ENCODE results near the gene TMPRSS13.
"Not testable (repeated sequence)": the region's sequence is repeated elsewhere in the genome, so short reads cannot be mapped to it uniquely, and the experiment has no call there.

The TMPRSS13 gene

GRCh38 chr11:117929916-117930570 is 841 bp upstream of the TMPRSS13 start:
- DNase-seq, result no peak

- no peak for DNase-seq
These were observed 608 bp downstream of the TMPRSS13 start for GRCh38 chr11:117928446-117929141.

GRCh38 chr11:117927926-117928325 is 1.3 kb downstream of the TMPRSS13 start:
- DNase-seq, result no peak

GRCh38 chr11:117926166-117926565 is 3.0 kb downstream of the TMPRSS13 start:
- not testable (repeated sequence) for DNase-seq

GRCh38 chr11:117925198-117925925 is 3.8 kb downstream of the TMPRSS13 start:
- no peak for DNase-seq

- DNase-seq, result no peak
These were observed 4.5 kb downstream of the TMPRSS13 start for GRCh38 chr11:117924631-117925170.

- no peak for DNase-seq
These were observed 5.4 kb downstream of the TMPRSS13 start for GRCh38 chr11:117923773-117924172.

- DNase-seq, result no peak
These were observed 5.9 kb downstream of the TMPRSS13 start for GRCh38 chr11:117923275-117923674.

- DNase-seq, result no peak
These were observed 7.3 kb downstream of the TMPRSS13 start for GRCh38 chr11:117921893-117922292.

- DNase-seq, result no peak
These were observed 7.7 kb downstream of the TMPRSS13 start for GRCh38 chr11:117921456-117921855.

GRCh38 chr11:117919781-117920221 is 9.4 kb downstream of the TMPRSS13 start:
- DNase-seq, result no peak

GRCh38 chr11:117919341-117919740 is 9.9 kb downstream of the TMPRSS13 start:
- DNase-seq, result no peak

- DNase-seq, result no peak
These were observed 10.6 kb downstream of the TMPRSS13 start for GRCh38 chr11:117918366-117919255.

- DNase-seq, result no peak
These were observed 11.5 kb downstream of the TMPRSS13 start for GRCh38 chr11:117917591-117918151.

- DNase-seq, result no peak
These were observed 12.2 kb downstream of the TMPRSS13 start for GRCh38 chr11:117916956-117917355.

GRCh38 chr11:117915672-117916235 is 13.4 kb downstream of the TMPRSS13 start:
- no peak for DNase-seq

- no peak for DNase-seq
These were observed 14.1 kb downstream of the TMPRSS13 start for GRCh38 chr11:117914991-117915618.

- DNase-seq, result no peak
These were observed 14.8 kb downstream of the TMPRSS13 start for GRCh38 chr11:117914398-117914761.

- DNase-seq, result no peak
These were observed 15.3 kb downstream of the TMPRSS13 start for GRCh38 chr11:117913736-117914397.

- no peak for DNase-seq
These were observed 16.7 kb downstream of the TMPRSS13 start for GRCh38 chr11:117912497-117912896.

GRCh38 chr11:117911694-117912093 is 17.5 kb downstream of the TMPRSS13 start:
- no peak for DNase-seq

Data from CD4-positive, alpha-beta T cell treated with Interleukin-4 for 1 hour (primary cell).